Tibial nerve (tissue), 4 donors: ENCODE results near the gene GPR119. TPM values are rescaled to one million over a fixed set of nuclear protein-coding genes. Genes with fewer than 3 reads are reported as not detected.
"Not testable (repeated sequence)": the region's sequence is repeated elsewhere in the genome, so short reads cannot be mapped to it uniquely, and the experiment has no call there.

Experiments
- DNase-seq, 2 donors: peaks; one replicate each; pipeline ENCODE4 v3.0.0-alpha.2; 2019; ENCODE audit warnings: low spot score in 2 of 2
- H3K27ac ChIP-seq, 4 donors: fragments of 200-600 bp; sonication (generic) in 3 of 4; one replicate each; pipeline ENCODE4 v1.5.1; 2017 to 2019; ENCODE audit warnings: mild to moderate bottlenecking in 1 of 4
- H3K27me3 ChIP-seq, 2 donors: fragments of 200-600 bp; sonication (generic) in 1 of 2; one replicate each; pipeline versions ENCODE4 v1.5.1 to v1.6.0; 2017 to 2019
- H3K36me3 ChIP-seq, 3 donors: fragments of 200-600 bp; sonication (generic); one replicate each; pipeline ENCODE4 v1.5.1; 2018 to 2019
- H3K4me1 ChIP-seq, 4 donors: fragments of 200-600 bp; sonication (generic) in 3 of 4; one replicate each; pipeline ENCODE4 v1.5.1; 2017 to 2019
- H3K4me3 ChIP-seq, 4 donors: fragments of 200-600 bp; sonication (generic) in 3 of 4; one replicate each; pipeline ENCODE4 v1.5.1; 2017 to 2019; ENCODE audit warnings: mild to moderate bottlenecking in 1 of 4, moderate library complexity in 1 of 4
- H3K9me3 ChIP-seq, 4 donors: fragments of 200-600 bp; sonication (generic) in 3 of 4; one replicate each; pipeline ENCODE4 v1.5.1; 2017 to 2019
- EP300 ChIP-seq, 2 donors: sonication (generic); formaldehyde crosslinking; IDR thresholded peaks; one replicate each; pipeline ENCODE4 v1.6.1; 2017; ENCODE audit warnings: antibody characterized with exemption in 2 of 2, mild to moderate bottlenecking in 1 of 2
- POLR2A ChIP-seq, 2 donors: fragments of 450-650 bp; IDR thresholded peaks; one replicate each; pipeline ENCODE4 v1.6.1; 2017; ENCODE audit warnings: antibody characterized with exemption in 2 of 2, mild to moderate bottlenecking in 2 of 2, moderate library complexity in 2 of 2
- WGBS, 2 donors: methylation state at CpG; one replicate each; pipeline ENCODE4 v1.1.5; 2018; 5-methylcytosine and 5-hydroxymethylcytosine counted together
- total RNA-seq, 4 donors: library from RNA; depleted of rRNA; stranded (reverse); fragments of >200 nt; gene quantifications; one replicate each; pipeline ENCODE4 v1.1.0, GENCODE V29; 2016
- TF ChIP-seq, protein P1 (sequence below), 5 experiments: fragments of 200-600 bp in 3 of 5; fragments of 450-650 bp in 2 of 5; sonication (generic) in 3 of 5; IDR thresholded peaks; one replicate each; pipeline ENCODE4 v1.5.1; 2016 to 2019; ENCODE audit warnings: antibody characterized with exemption in 5 of 5, mild to moderate bottlenecking in 3 of 5, moderate library complexity in 2 of 5

GPR119 gene
- total RNA-seq, 4 donors from 2014 or later: not detected

- Histone ChIP-seq H3K4me3 (no peak overlapping the region), H3K9me3 (no peaks in the 10 kb centered on the region), H3K4me1 (no peaks in the 10 kb centered on the region), H3K27ac (no peak overlapping the region), H3K36me3 (peaks cover 0 to 2% (median 0%) of the 10 kb centered on the region in 3 donors), H3K27me3 (peaks cover 0 to 6% of the 10 kb centered on the region in 2 donors)
- DNase-seq: no peak
- 26 to 31% methylated on average over 5 of the region's 5 CpGs for WGBS, 2 donors
- no peak for TF ChIP-seq POLR2A (IDR thresholded peaks at IDR 0.05)
- TF ChIP-seq EP300 (IDR thresholded peaks at IDR 0.05): no peak
- TF ChIP-seq, protein P1, sequence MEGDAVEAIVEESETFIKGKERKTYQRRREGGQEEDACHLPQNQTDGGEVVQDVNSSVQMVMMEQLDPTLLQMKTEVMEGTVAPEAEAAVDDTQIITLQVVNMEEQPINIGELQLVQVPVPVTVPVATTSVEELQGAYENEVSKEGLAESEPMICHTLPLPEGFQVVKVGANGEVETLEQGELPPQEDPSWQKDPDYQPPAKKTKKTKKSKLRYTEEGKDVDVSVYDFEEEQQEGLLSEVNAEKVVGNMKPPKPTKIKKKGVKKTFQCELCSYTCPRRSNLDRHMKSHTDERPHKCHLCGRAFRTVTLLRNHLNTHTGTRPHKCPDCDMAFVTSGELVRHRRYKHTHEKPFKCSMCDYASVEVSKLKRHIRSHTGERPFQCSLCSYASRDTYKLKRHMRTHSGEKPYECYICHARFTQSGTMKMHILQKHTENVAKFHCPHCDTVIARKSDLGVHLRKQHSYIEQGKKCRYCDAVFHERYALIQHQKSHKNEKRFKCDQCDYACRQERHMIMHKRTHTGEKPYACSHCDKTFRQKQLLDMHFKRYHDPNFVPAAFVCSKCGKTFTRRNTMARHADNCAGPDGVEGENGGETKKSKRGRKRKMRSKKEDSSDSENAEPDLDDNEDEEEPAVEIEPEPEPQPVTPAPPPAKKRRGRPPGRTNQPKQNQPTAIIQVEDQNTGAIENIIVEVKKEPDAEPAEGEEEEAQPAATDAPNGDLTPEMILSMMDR (IDR thresholded peaks at IDR 0.05): no peak
These were observed 7.3 kb downstream of the GPR119 start for GRCh38 chrX:130378024-130378669.

- peaks cover 0 to 19% (median 0%) of the 10 kb centered on the region in 3 donors for H3K36me3 ChIP-seq
- no peak for DNase-seq
- no peak overlapping the region for H3K4me3 ChIP-seq
- H3K27me3 ChIP-seq: peaks cover 0 to 2% of the 10 kb centered on the region in 2 donors
- H3K4me1 ChIP-seq: no peaks in the 10 kb centered on the region
- H3K27ac ChIP-seq: no peak overlapping the region
- no peaks in the 10 kb centered on the region for H3K9me3 ChIP-seq
- TF ChIP-seq, protein P1 (IDR thresholded peaks at IDR 0.05): no peak
- TF ChIP-seq POLR2A (IDR thresholded peaks at IDR 0.05): no peak
- TF ChIP-seq EP300 (IDR thresholded peaks at IDR 0.05): no peak
These were observed 9.4 kb downstream of the GPR119 start for GRCh38 chrX:130376077-130376476.

DNA sequence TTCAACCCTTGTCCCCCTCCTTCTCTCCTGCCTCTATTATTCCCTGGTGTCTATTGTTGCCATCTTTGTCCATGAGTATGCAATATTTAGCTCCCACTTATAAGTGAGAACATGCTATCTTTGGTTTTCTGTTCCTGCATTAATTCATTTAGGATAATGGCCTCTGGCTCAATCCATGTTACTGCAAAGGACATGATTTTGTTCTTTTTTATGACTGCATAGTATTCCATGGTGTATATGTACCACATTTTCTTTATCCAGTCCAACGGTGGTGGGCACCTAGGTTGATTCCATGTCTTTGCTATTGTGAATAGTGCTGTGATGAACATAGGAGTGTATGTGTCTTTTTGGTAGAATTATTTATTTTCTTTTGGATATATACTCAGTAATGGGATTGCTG is 33.4 kb downstream of the GPR119 start:
- 74 to 90% methylated on average over 1 of the region's 1 CpG for WGBS, 2 donors
- not testable (repeated sequence) for H3K27me3 ChIP-seq, H3K4me3 ChIP-seq, H3K27ac ChIP-seq, H3K4me1 ChIP-seq, H3K9me3 ChIP-seq, DNase-seq, H3K36me3 ChIP-seq

- Histone ChIP-seq H3K4me3 (no peak overlapping the region), H3K27ac (no peak overlapping the region), H3K36me3 (peaks cover 0 to 7% (median 0%) of the 10 kb centered on the region in 3 donors), H3K4me1 (no peaks in the 10 kb centered on the region), H3K9me3 (no peaks in the 10 kb centered on the region), H3K27me3 (no peaks in the 10 kb centered on the region)
- DNase-seq: no peak
- TF ChIP-seq POLR2A (IDR thresholded peaks at IDR 0.05) (no peak), EP300 (IDR thresholded peaks at IDR 0.05) (no peak)
- TF ChIP-seq, protein P1 (IDR thresholded peaks at IDR 0.05): no peak
- 82 to 98% methylated on average over 3 of the region's 3 CpGs for WGBS, 2 donors
These were observed 33.9 kb downstream of the GPR119 start for GRCh38 chrX:130351567-130351966.

DNA sequence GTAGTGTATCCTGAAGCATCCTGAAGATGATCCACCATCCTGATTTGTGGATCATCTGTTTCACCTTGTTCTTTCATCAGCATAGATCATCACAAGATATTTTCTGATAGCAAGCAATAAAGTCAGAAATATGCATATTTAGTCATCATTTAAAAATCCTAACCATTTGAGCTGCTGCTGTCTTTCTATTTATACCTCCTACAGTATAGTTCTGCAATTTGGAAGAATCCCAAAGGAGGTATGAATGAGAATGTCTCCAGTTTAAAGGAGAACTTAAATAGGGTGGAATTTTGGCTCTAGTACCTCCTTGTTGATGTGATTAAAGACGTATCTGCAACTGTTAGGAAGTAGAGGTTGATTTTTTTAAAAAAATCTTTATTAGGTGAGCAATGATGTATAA is 38.2 kb downstream of the GPR119 start:
- Histone ChIP-seq H3K36me3 (peaks cover 0 to 7% (median 0%) of the 10 kb centered on the region in 3 donors), H3K27me3 (no peaks in the 10 kb centered on the region), H3K27ac (no peak overlapping the region), H3K4me1 (no peaks in the 10 kb centered on the region), H3K9me3 (no peaks in the 10 kb centered on the region), H3K4me3 (no peak overlapping the region)
- DNase-seq: no peak
- TF ChIP-seq EP300 (IDR thresholded peaks at IDR 0.05) (no peak), POLR2A (IDR thresholded peaks at IDR 0.05) (no peak)
- TF ChIP-seq, protein P1 (IDR thresholded peaks at IDR 0.05): no peak
- WGBS, 2 donors: 42 to 47% methylated on average over 1 of the region's 1 CpG
